AG04450 (cell line): Measurements from ENCODE around the gene MGST2. TPM values are rescaled to one million over a fixed set of nuclear protein-coding genes. Genes with fewer than 3 reads are reported as not detected.

ENCODE experiments used
- CTCF ChIA-PET: fragments of 300-600, 350-600 bp; formaldehyde crosslinking; extraction: SDS; loops from one replicate; lab custom pipeline; 2022; ENCODE audit warnings: antibody characterized with exemption, inconsistent platforms; lab: Charles Lee
- POLR2A ChIA-PET: fragments of 350-600 bp; formaldehyde crosslinking; extraction: SDS; loops from one replicate; lab custom pipeline; 2021; ENCODE audit warnings: antibody characterized with exemption, inconsistent platforms; lab: Yijun Ruan, JAX
- DNase-seq: peaks from one replicate; pipeline ENCODE4 v3.0.0-alpha.2; 2011; ENCODE audit warnings: low read depth, low spot score
- H3K27ac ChIP-seq: one replicate; pipeline ENCODE4 v1.5.1; 2012; ENCODE audit warnings: low read depth, low read length, control low read depth
- H3K27me3 ChIP-seq: one replicate; pipeline ENCODE4 v1.6.0; 2012; ENCODE audit warnings: low read length; ENCODE audit not compliant: control insufficient read depth, insufficient read depth
- H3K4me3 ChIP-seq: 2 replicates; pipeline ENCODE4 v1.5.1; 2011; ENCODE audit warnings: mild to moderate bottlenecking, low read depth, low read length, control low read depth
- H3K9me3 ChIP-seq: 2 replicates; pipeline ENCODE4 v1.5.1; 2012; ENCODE audit warnings: low read length; ENCODE audit not compliant: control insufficient read depth, insufficient read depth
- CTCF ChIP-seq: IDR thresholded peaks from 2 replicates; pipeline ENCODE4 v1.5.1; 2011; ENCODE audit warnings: low read depth, low read length, control low read depth, inconsistent platforms
- polyA plus RNA-seq: library from polyadenylated mRNA; depleted of rRNA; stranded (reverse); fragments of >200 nt; gene quantifications from 2 replicates; pipeline ENCODE4 v1.2.3, GENCODE V29; 2011

Gene MGST2
- polyA plus RNA-seq, 1 experiment, result 21.9 TPM

- TF ChIP-seq CTCF, result no peak
- no peak for DNase-seq
- no peak overlapping the region for H3K4me3 ChIP-seq
- no peaks in the 10 kb centered on the region for H3K27me3 ChIP-seq
- POLR2A ChIA-PET, result no interaction called here
- CTCF ChIA-PET, result interaction anchor here (0.8 to 13.9 kb wide), 3 partner anchors 9 to 46 kb away, joined by 3 to 232 read pairs (median 4); no protein-coding TSS in a partner anchor
- no peak overlapping the region for H3K27ac ChIP-seq
- H3K9me3 ChIP-seq, result no peaks in the 10 kb centered on the region
Observed at GRCh38 chr4:139647952-139648351, 17.7 kb upstream of the MGST2 start.

GRCh38 chr4:139651282-139652194, 14.1 kb upstream of the MGST2 start:
- Histone ChIP-seq H3K27ac (no peak overlapping the region), H3K9me3 (no peaks in the 10 kb centered on the region), H3K27me3 (no peaks in the 10 kb centered on the region), H3K4me3 (no peak overlapping the region)
- peak; percentile 77 for DNase-seq
- TF ChIP-seq CTCF, result peak; percentile 92
- ChIA-PET CTCF (interaction anchor here (0.6 to 13.9 kb wide), 26 partner anchors 9 to 621 kb away, joined by 3 to 232 read pairs (median 4); no protein-coding TSS in a partner anchor), POLR2A (no interaction called here)

GRCh38 chr4:139654516-139654915, 11.1 kb upstream of the MGST2 start:
- Histone ChIP-seq H3K4me3 (no peak overlapping the region), H3K9me3 (no peaks in the 10 kb centered on the region), H3K27ac (no peak overlapping the region), H3K27me3 (no peaks in the 10 kb centered on the region)
- CTCF ChIA-PET, result interaction anchor here (0.8 to 13.9 kb wide), 7 partner anchors 12 to 673 kb away, joined by 3 to 232 read pairs (median 14); partner anchors contain the start of gene MGST2
- no peak for DNase-seq
- TF ChIP-seq CTCF, result no peak
- POLR2A ChIA-PET, result no interaction called here

- TF ChIP-seq CTCF, result peak; percentile 56
- Histone ChIP-seq H3K27ac (no peak overlapping the region), H3K4me3 (no peak overlapping the region), H3K9me3 (no peaks in the 10 kb centered on the region), H3K27me3 (no peaks in the 10 kb centered on the region)
- DNase-seq, result no peak
- POLR2A ChIA-PET, result interaction anchor here (0.7 kb wide), 1 partner anchor 45 kb away, joined by 3 read pairs; no protein-coding TSS in a partner anchor
- CTCF ChIA-PET, result interaction anchor here (0.8 to 13.9 kb wide), 7 partner anchors 12 to 672 kb away, joined by 3 to 232 read pairs (median 22); partner anchors contain the start of gene MGST2
Observed at GRCh38 chr4:139655116-139655515, 10.5 kb upstream of the MGST2 start.
